Type B pancreatic cell (in vitro differentiated cells): ENCODE data around the gene GRIFIN. TPM values are rescaled to one million over a fixed set of nuclear protein-coding genes. Genes with fewer than 3 reads are reported as not detected.
A peak's percentile ranks its signal among the peaks of the same experiment; 100 is the strongest.

Source experiments
- DNase-seq: peaks from one replicate; pipeline ENCODE4 v3.0.0; 2021; ENCODE audit warnings: mixed read lengths; ENCODE audit not compliant: unreplicated experiment; ENCODE audit errors: extremely low spot score
- H3K27ac Mint-ChIP-seq: 2 replicates; pipeline ENCODE4 v1.8.0; 2021; ENCODE audit warnings: mild to moderate bottlenecking, mixed read lengths
- H3K27me3 Mint-ChIP-seq: 2 replicates; pipeline ENCODE4 v1.8.0; 2021; ENCODE audit warnings: mixed read lengths
- H3K36me3 Mint-ChIP-seq: 2 replicates; pipeline ENCODE4 v1.8.0; 2021; ENCODE audit warnings: mixed read lengths
- H3K4me1 Mint-ChIP-seq: one replicate; pipeline ENCODE4 v1.8.0; 2021; ENCODE audit warnings: mixed read lengths; ENCODE audit not compliant: unreplicated experiment
- H3K4me3 Mint-ChIP-seq: 2 replicates; pipeline ENCODE4 v1.8.0; 2021; ENCODE audit warnings: mild to moderate bottlenecking, mixed read lengths
- H3K9me3 Mint-ChIP-seq: 2 replicates; pipeline ENCODE4 v1.8.0; 2021; ENCODE audit warnings: mixed read lengths
- total RNA-seq: library from RNA; stranded (reverse); gene quantifications from 2 replicates; pipeline ENCODE4 v1.2.1, GENCODE V29; 2021; ENCODE audit warnings: low replicate concordance
- TF ChIP-seq, protein P1 (sequence below): fragments of 200-600 bp; sonication (generic); conservative IDR thresholded peaks from 2 replicates; pipeline ENCODE4 v1.5.0; 2021; ENCODE audit warnings: antibody characterized with exemption, mild to moderate bottlenecking

GRIFIN gene
- total RNA-seq, 1 donor from 2014 or later, result not detected

DNA sequence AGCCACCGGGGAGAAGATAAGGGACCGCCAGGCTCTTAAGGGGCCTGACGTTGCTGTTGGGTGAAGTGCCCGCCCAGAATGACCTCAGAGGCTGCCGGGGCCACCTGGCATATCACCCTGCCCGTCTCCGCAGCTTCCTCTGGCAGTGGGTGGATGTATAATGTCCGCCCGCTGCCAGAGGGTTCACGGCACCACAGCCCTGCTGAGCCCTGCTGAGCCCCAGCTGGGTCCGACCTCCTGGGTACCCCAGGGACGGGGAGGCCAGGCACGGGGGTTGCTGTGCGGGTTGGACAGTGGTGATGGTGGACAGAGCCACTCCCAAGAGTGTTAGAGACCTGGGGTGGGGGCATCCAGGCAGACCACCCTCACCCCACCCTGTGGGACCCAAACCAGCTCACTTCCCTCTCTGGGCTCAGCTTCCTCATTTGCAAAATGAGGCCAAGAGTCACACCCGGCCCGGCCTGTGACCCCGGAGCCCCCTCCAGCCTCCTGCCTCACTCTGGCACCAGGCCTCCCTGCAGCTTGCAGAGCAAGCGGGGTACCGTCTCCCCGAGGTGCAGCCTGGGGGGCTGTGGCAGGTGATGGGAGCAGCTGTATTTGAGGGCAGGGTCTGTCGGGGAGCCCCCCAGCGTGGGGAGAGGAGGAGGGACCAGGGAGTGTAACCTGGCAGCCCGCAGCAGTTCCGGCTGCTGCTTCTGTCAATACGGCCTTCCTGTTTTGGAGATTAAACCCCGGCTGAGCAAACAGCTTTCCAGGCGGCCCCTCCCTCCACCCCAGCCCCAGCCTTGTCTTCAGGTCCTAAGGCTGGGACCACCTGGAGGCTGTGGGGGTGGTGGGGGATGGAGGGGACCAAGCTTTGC is 34.9 kb upstream of the GRIFIN start:
- Mint-ChIP-seq H3K4me1 (peaks cover 24% of the 10 kb centered on the region), H3K27me3 (no peaks in the 10 kb centered on the region), H3K36me3 (no peaks in the 10 kb centered on the region), H3K27ac (no peak overlapping the region), H3K4me3 (no peak overlapping the region), H3K9me3 (no peaks in the 10 kb centered on the region)
- TF ChIP-seq, protein P1, sequence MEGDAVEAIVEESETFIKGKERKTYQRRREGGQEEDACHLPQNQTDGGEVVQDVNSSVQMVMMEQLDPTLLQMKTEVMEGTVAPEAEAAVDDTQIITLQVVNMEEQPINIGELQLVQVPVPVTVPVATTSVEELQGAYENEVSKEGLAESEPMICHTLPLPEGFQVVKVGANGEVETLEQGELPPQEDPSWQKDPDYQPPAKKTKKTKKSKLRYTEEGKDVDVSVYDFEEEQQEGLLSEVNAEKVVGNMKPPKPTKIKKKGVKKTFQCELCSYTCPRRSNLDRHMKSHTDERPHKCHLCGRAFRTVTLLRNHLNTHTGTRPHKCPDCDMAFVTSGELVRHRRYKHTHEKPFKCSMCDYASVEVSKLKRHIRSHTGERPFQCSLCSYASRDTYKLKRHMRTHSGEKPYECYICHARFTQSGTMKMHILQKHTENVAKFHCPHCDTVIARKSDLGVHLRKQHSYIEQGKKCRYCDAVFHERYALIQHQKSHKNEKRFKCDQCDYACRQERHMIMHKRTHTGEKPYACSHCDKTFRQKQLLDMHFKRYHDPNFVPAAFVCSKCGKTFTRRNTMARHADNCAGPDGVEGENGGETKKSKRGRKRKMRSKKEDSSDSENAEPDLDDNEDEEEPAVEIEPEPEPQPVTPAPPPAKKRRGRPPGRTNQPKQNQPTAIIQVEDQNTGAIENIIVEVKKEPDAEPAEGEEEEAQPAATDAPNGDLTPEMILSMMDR, result no peak
- DNase-seq, result no peak

- H3K27me3 Mint-ChIP-seq, result no peaks in the 10 kb centered on the region
- no peak overlapping the region for H3K27ac Mint-ChIP-seq
- DNase-seq, result no peak
- H3K4me1 Mint-ChIP-seq, result peaks cover 24% of the 10 kb centered on the region
- no peak overlapping the region for H3K4me3 Mint-ChIP-seq
- TF ChIP-seq, protein P1, result no peak
- no peaks in the 10 kb centered on the region for H3K36me3 Mint-ChIP-seq
- no peaks in the 10 kb centered on the region for H3K9me3 Mint-ChIP-seq
These were observed 34.1 kb upstream of the GRIFIN start for GRCh38 chr7:2510130-2510776.

DNA sequence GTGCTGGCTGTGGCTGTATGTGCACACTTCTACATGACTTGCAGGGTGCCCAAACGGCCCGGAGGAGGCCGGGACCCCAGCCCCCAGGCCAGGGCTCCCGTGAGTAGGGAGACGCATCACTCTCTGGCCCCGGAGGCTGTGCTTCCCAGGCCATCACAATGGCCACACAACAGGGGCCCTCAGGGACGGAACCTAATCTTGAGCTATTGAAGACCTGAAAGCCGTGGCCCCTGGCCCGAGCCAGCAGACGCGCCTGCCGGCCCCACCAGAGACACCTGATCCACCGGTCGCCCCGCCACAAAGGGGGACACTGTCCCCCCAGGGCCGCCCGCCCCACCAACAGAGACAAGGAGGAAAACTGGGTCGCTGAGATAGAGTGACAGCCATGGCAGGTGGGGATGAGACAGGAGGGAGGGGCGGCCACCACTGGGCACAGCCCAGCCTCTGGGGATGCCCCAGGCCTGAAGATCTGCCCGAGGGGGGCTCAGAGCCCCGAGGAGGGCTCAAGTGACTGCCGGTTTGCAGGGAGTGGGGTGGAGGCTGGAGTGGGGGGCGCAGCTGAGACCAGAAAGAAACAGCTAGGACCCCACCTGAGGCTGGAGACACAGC is 33.2 kb upstream of the GRIFIN start:
- no peak for DNase-seq
- Mint-ChIP-seq H3K4me3 (no peak overlapping the region), H3K27me3 (no peaks in the 10 kb centered on the region), H3K9me3 (no peaks in the 10 kb centered on the region), H3K36me3 (no peaks in the 10 kb centered on the region), H3K4me1 (peaks cover 24% of the 10 kb centered on the region), H3K27ac (peak overlapping the region; percentile 53)
- TF ChIP-seq, protein P1, result no peak

DNA sequence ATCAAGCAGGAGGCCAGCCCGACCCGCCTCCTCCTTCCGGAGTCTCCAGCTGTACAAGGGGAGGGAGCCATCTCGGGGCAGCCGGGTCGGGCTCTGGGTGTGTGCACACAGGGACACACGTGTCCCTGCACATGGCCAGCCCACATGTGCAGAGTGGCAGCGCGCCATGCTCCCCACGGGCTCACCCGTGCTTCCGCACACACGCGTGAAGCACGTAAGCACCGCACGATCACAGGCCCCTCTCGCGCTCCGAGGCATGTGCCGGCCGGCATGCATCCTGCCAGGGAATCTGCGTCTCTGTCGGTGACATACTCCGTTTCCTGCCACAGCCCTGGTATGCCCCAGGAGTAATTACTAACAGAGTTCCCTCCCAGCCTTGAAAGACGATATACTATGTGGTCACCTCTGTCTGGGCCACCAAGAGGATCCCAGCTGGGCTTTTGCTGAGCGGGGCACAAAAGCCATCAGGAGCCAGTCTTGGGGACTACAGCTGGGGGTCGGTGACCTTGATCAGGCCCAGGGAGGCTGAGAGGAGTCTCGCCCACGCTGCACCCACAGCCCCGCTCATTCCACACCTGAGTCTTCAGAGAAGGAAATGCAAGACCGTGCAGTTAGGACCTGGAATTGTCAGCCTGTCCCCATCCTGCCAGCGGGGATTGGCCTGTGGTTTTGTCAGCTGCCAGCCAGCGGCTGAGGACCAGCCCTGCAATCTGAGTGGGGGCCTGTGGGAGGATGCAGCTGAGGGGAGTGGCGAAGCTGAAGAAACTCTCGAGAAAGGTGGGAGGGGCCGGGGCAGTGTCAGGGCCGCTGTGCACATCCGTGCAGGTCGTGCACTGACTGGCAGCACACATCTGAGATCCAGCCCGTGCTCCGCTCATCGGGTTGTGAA is 32.4 kb upstream of the GRIFIN start:
- Mint-ChIP-seq H3K4me3 (peak overlapping the region; percentile 36), H3K27me3 (no peaks in the 10 kb centered on the region), H3K4me1 (peaks cover 24% of the 10 kb centered on the region), H3K9me3 (no peaks in the 10 kb centered on the region), H3K27ac (peak overlapping the region; percentile 53), H3K36me3 (no peaks in the 10 kb centered on the region)
- DNase-seq, result no peak
- TF ChIP-seq, protein P1, result no peak

GRCh38 chr7:2507917-2508306 is 31.7 kb upstream of the GRIFIN start:
- H3K27ac Mint-ChIP-seq, result no peak overlapping the region
- no peak overlapping the region for H3K4me3 Mint-ChIP-seq
- H3K36me3 Mint-ChIP-seq, result no peaks in the 10 kb centered on the region
- no peaks in the 10 kb centered on the region for H3K27me3 Mint-ChIP-seq
- TF ChIP-seq, protein P1, result no peak
- H3K9me3 Mint-ChIP-seq, result no peaks in the 10 kb centered on the region
- H3K4me1 Mint-ChIP-seq, result peaks cover 20% of the 10 kb centered on the region
- DNase-seq, result no peak
